Umbilical cord (tissue), 2 donors: ENCODE results near the gene SARDH. TPM values are rescaled to one million over a fixed set of nuclear protein-coding genes. Genes with fewer than 3 reads are reported as not detected.

Source experiments
- DNase-seq: peaks from one replicate; pipeline ENCODE4 v3.0.0-alpha.2; 2015; ENCODE audit warnings: low spot score
- total RNA-seq: library from RNA; depleted of rRNA; stranded (reverse); fragments of >200 nt; gene quantifications from one replicate; pipeline ENCODE4 v1.2.3, GENCODE V29; 2014; ENCODE audit warnings: low replicate concordance; ENCODE audit not compliant: insufficient read depth

Gene SARDH
- 7.7 TPM for total RNA-seq

- DNase-seq, result peak; percentile 84
These were observed at the start of gene SARDH for GRCh38 chr9:133737774-133738639. Gene SARDH, minus strand, starts transcription at chr9:133738352. Its CDS starts 4,179 bp downstream, at chr9:133734173.

DNA sequence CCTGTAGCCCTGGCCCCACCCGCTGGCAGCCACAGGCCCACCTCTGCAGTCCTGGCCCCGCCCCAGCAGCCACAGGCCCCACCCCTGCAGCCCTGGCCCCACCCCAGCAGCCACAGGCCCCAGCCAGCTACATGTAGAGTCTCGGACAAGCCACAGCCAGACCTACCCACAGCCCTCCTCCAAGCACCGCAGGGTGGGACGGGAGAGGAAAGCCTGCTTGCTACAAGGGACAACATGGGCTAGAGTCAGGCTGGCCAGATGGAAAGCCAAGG is 49.5 kb upstream of the SARDH start:
- no peak for DNase-seq

DNA sequence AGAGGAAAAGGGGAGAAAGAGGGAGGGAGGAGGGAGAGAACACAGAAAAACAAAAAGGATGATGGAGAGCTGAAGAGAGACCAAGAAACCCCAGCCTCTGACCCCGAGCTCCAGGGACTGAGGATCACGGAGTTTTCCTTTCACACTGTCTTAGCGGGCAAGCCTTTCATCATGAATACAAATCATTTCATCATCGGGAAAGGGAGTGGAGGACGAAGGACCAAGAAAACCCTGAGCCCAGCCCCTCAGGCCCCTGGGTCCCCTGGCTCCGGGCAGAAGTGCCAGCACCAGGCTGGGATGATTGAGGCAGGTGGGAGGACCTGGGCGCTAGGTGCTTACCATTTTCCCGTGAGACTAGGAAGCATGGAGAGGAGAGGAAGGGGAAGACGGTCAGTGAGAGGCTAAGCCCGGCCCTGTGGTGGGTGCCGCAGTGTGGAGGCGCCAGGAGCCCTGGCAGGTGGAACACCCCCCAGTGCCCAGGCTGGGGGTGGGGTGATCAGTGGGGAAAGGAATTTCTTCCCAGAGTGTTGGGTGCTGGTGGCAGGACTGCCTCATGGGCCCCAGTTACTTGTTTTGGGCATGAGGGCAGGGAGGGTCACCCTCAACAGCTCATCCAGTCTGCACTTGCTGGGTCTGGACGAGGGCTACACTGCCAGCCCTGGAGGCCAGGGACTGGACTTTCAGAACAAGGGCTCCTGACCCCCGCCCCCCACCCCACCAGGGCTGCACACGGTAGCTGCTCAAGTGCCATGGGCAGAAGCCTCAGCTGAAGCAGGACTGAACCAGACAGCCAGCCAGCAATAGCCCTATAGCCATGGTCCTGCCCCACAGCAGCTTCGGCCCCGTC is 49.0 kb upstream of the SARDH start:
- no peak for DNase-seq

DNA sequence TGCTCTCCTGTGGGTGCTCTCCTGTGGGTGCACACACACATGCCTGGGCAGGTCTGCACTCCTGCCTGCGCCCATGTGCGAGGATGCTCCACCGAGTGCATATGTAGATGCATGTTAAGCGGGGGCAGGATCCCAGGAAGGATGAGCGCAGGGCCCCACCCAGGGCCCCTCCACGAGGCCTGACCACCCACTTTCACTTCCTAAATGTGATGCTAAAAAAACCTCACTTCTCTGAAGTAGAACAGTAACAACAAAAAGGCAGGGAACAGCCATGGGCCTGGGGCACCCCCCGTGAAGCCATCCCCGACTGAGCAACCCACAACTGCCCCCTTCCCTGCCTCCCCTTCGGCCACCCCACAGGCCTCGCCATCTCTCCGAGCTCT is 48.2 kb upstream of the SARDH start:
- DNase-seq, result no peak

GRCh38 chr9:133785753-133786370 is 47.7 kb upstream of the SARDH start:
- no peak for DNase-seq

- no peak for DNase-seq
These were observed 46.8 kb upstream of the SARDH start for GRCh38 chr9:133784731-133785561.

- no peak for DNase-seq
These were observed 45.2 kb upstream of the SARDH start for GRCh38 chr9:133783331-133783731.

GRCh38 chr9:133782157-133783130 is 44.3 kb upstream of the SARDH start:
- peak; percentile 71 for DNase-seq

DNA sequence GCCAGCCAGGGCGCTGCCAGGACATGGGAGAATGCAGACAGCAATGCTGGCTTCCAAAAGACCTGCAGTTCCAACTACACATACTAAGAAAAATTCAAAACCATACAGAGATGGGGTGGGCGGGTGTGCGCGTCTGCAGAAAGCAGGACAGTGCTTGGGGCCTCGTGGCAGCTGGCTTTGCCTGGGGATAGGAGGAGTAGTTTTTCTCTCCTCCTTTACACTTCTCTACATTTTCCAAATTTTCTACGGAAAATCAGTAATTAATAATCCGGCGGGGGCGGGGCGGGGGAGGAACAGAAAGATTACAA is 43.6 kb upstream of the SARDH start:
- DNase-seq, result no peak

DNA sequence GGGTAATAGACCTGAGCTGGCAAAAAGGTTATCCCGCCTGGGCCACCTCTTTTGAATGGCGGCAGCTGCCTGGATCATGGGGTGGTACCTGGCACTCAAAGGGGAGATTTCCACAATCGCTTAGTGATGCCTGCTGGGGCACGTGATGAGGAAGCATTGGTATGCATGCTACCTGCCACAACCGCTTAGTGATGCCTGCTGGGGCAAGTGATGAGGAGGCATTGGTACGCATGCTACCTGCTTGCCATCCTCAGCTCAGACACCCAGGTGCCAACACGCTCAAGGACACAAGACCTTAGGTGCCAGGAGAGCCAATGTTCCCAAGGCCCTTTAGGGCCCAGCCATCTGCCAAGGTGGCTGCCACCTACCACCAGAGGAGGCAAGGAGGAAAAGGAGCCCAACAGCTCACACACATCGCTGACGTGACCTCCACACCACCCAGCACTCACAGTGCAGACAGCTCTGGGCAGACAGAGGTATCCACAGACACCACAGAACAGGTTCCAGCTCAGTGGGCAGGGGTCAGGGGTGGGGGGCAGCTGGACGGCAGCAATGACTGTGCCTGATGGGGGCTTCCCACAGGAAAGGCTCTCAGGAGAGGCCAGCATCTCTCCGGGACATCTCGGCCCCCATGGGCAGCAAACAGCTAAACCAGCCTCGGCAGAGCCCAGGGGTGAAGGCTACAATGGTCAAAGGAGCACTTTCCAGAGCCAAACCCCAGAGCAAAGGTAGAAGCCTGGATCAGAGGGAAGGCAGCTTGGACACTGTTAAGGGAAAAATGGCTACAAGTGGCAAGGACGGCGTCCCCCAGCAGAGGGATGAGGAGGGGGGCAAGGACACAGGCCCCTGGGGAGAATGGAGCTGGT is 43.0 kb upstream of the SARDH start:
- DNase-seq, result no peak

- no peak for DNase-seq
These were observed 42.3 kb upstream of the SARDH start for GRCh38 chr9:133780404-133780945.

- no peak for DNase-seq
These were observed 41.6 kb upstream of the SARDH start for GRCh38 chr9:133779516-133780403.

- no peak for DNase-seq
These were observed 40.9 kb upstream of the SARDH start for GRCh38 chr9:133779081-133779480.

- no peak for DNase-seq
These were observed 40.3 kb upstream of the SARDH start for GRCh38 chr9:133778336-133779013.

GRCh38 chr9:133777871-133778270 is 39.7 kb upstream of the SARDH start:
- DNase-seq, result no peak

- no peak for DNase-seq
These were observed 39.1 kb upstream of the SARDH start for GRCh38 chr9:133777068-133777791.
